ENCODE data around the gene HSD11B1. TPM values are rescaled to one million over a fixed set of nuclear protein-coding genes. Genes with fewer than 3 reads are reported as not detected.

HSD11B1 gene
- 2.7 TPM in 1 of 2 replicates, not detected in the other for total RNA-seq

GRCh38 chr1:209704584-209704983 lies at the start of gene HSD11B1:
TSS of gene HSD11B1 (plus strand) at chr1:209704846. CDS start at chr1:209704943, 97 bp downstream.

DNA sequence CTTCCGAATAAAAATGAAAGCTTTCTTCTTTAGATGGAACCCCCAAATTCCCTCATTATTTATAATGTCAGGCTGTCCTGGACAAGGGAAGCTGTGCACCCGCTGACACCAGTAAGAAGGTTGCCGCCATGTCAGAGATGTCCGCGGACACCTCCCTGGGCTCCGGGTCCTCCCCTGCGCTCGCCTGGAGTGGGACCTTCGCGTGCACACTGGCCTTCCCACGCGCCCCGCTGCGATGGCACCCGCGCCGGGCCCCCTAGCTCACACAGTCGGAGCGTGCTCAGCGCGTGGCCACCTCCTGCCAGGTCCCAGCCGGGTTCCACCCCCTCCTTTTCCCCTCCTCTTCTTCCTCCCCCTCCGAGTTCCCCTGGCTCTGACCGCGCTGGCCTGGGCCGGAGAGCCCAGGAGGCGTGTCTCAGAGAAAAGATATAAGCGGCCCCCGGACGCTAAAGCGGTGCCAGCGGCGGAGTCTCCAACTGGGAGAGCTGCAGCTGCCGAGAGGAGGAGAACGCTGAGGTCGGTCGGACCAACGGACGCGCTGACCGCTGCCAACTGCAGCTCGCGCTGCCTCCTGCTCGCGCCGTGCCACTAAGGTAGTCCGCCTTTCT lies 29.6 kb upstream of the HSD11B1 start, which contains the start of gene G0S2:
Gene G0S2 (plus strand): TSS at position 456 of the 608 bp plus-strand sequence. CDS start 273 bp downstream, outside the sequence.

GRCh38 chr1:209755926-209756614 lies 51.4 kb downstream of the HSD11B1 start, which contains the start of gene TRAF3IP3:
TSS of gene TRAF3IP3 (plus strand) at chr1:209756053. CDS start at chr1:209760040, 3,987 bp downstream.

Other genes with a start within 250 kb of the HSD11B1 start
- not detected in 2 replicates for gene CAMK1G, start 121.1 kb upstream of the HSD11B1 start, total RNA-seq
- gene LAMB3, start 52.4 kb upstream of the HSD11B1 start, total RNA-seq: 14.0 and 21.8 TPM in 2 replicates
- 14.4 and 23.2 TPM in 2 replicates for gene G0S2, start 29.4 kb upstream of the HSD11B1 start, total RNA-seq
- not detected in 2 replicates for gene TRAF3IP3, start 51.2 kb downstream of the HSD11B1 start, total RNA-seq
- gene C1orf74, start 79.7 kb downstream of the HSD11B1 start, total RNA-seq: 2.2 and 2.7 TPM in 2 replicates
- gene IRF6, start 101.3 kb downstream of the HSD11B1 start, total RNA-seq: 3.0 and 7.9 TPM in 2 replicates
- gene UTP25, start 123.1 kb downstream of the HSD11B1 start, total RNA-seq: 6.8 and 7.1 TPM in 2 replicates
- gene SYT14, start 233.4 kb downstream of the HSD11B1 start, total RNA-seq: 0.09 and 2.4 TPM in 2 replicates

Measured in endothelial cell of coronary artery (primary cell).